ENCODE results near the gene MRPL51. TPM values are rescaled to one million over a fixed set of nuclear protein-coding genes. Genes with fewer than 3 reads are reported as not detected.
"Not testable (repeated sequence)": the region's sequence is repeated elsewhere in the genome, so short reads cannot be mapped to it uniquely, and the experiment has no call there.

Gene MRPL51
- polyA plus RNA-seq, 1 donor from 2014 or later = 117 TPM

DNA sequence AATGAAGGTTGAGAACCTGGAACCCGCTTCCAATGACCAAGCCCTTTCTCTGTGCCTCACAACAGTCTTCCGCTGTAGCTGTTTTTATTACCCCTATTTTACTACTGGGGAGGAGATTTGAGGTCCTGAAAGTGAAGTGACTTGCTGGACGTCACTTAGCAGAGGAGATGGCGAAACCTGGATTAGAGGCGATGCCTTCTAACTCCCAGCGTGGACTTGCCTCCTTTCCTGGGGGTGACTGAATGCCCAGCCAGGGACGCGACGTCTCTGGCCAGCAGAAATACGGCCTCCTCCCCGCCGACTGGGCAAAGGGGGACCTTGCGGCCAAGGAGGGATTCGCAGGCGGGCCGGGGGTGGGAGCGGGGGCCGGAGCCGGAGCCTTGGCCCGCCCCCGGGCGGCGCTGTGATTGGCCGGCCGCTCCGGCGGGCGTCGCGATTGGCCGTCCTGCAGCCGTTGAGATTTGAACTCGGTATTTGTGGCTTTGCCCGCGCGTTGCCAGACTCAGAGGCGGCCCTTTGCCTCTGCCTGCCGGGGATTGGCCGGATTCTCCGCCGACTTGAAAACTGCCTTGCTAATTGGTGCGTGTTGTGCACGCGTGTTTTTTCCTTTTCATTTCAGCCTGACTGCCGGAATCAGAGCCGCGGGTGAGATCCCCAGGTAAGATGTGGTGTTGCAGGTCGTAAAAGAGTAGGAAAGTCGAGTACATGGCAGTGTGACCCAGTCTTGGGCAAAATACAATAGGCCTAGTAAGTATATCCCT lies 615 bp upstream of the MRPL51 start, which contains the start of gene NCAPD2:
Gene NCAPD2, plus strand, starts transcription at position 606 of the 761 bp plus-strand sequence. CDS start 997 bp downstream, outside the sequence.
- TF ChIP-seq, protein P1, sequence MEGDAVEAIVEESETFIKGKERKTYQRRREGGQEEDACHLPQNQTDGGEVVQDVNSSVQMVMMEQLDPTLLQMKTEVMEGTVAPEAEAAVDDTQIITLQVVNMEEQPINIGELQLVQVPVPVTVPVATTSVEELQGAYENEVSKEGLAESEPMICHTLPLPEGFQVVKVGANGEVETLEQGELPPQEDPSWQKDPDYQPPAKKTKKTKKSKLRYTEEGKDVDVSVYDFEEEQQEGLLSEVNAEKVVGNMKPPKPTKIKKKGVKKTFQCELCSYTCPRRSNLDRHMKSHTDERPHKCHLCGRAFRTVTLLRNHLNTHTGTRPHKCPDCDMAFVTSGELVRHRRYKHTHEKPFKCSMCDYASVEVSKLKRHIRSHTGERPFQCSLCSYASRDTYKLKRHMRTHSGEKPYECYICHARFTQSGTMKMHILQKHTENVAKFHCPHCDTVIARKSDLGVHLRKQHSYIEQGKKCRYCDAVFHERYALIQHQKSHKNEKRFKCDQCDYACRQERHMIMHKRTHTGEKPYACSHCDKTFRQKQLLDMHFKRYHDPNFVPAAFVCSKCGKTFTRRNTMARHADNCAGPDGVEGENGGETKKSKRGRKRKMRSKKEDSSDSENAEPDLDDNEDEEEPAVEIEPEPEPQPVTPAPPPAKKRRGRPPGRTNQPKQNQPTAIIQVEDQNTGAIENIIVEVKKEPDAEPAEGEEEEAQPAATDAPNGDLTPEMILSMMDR (IDR thresholded peaks at IDR 0.05; ENCODE audit: poor library complexity, severe bottlenecking) = peak; percentile 40
- TF ChIP-seq EP300 (conservative IDR thresholded peaks at IDR 0.05; ENCODE audit: poor library complexity, severe bottlenecking) (peak; percentile 6), MXI1 (conservative IDR thresholded peaks at IDR 0.05; ENCODE audit: poor library complexity, severe bottlenecking) (peak; percentile 98), POLR2AphosphoS5 (IDR thresholded peaks at IDR 0.05) (no peak)
- peak within 1 kb of the TSS; percentile 89 for H3K4me2 ChIP-seq (ENCODE audit: low read length)
- no peaks in the 10 kb centered on the region for H3K27me3 ChIP-seq (ENCODE audit: insufficient read depth, low read depth, low read length)
- peak within 1 kb of the TSS; percentile 84 for H3K27ac ChIP-seq (ENCODE audit: low read length)
- peak within 1 kb of the TSS; percentile 43 for H2AFZ ChIP-seq (ENCODE audit: low read depth, low read length)
- H3K4me3 ChIP-seq (ENCODE audit: low read length) = peak within 1 kb of the TSS; percentile 93
- H4K20me1 ChIP-seq (ENCODE audit: insufficient read depth) = no peaks in the 10 kb centered on the region
- peaks cover 32% of the 10 kb centered on the region for H3K79me2 ChIP-seq (replicated peaks; ENCODE audit: insufficient read depth, low read length)
- no peaks in the 10 kb centered on the region for H3F3A ChIP-seq (ENCODE audit: insufficient read depth, low read length, poor library complexity, severe bottlenecking)
- no peaks in the 10 kb centered on the region for H3K9me2 ChIP-seq (ENCODE audit: insufficient read depth, low read length)
- peak within 1 kb of the TSS; percentile 69 for H3K9ac ChIP-seq (ENCODE audit: low read length)
- no peaks in the 10 kb centered on the region for H3K36me3 ChIP-seq (ENCODE audit: insufficient read depth, low read length)
- no peaks in the 10 kb centered on the region for H3K9me3 ChIP-seq (ENCODE audit: low read length)

DNA sequence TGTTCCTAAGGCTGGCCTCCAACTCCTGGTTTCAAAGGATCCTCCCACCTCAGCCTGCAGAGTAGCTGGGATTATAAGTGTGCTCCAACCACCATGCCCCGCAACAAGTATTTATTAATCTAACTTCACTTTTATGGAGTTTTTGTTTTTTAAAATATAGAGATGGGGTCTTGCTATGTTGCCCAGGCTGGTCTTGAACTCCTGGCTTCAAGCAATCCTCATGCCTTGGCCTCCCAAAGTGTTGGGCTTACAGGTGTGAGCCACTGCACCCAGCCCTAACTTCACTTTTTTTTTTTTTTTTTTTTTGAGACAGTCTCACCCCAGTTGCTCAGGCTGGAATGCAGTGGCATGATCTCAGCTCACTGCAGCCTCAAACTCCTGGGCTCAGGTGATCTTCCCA lies 2.4 kb downstream of the MRPL51 start:
- not testable (repeated sequence) for H4K20me1 ChIP-seq (ENCODE audit: insufficient read depth); H3K9ac ChIP-seq (ENCODE audit: low read length); H3K27ac ChIP-seq (ENCODE audit: low read length); H3F3A ChIP-seq (ENCODE audit: insufficient read depth, low read length, poor library complexity, severe bottlenecking); H3K27me3 ChIP-seq (ENCODE audit: insufficient read depth, low read depth, low read length); H3K9me3 ChIP-seq (ENCODE audit: low read length); H3K36me3 ChIP-seq (ENCODE audit: insufficient read depth, low read length); H3K4me3 ChIP-seq (ENCODE audit: low read length); H3K4me2 ChIP-seq (ENCODE audit: low read length); H2AFZ ChIP-seq (ENCODE audit: low read depth, low read length); H3K9me2 ChIP-seq (ENCODE audit: insufficient read depth, low read length)
- peaks cover 22% of the 10 kb centered on the region for H3K79me2 ChIP-seq (replicated peaks; ENCODE audit: insufficient read depth, low read length)

DNA sequence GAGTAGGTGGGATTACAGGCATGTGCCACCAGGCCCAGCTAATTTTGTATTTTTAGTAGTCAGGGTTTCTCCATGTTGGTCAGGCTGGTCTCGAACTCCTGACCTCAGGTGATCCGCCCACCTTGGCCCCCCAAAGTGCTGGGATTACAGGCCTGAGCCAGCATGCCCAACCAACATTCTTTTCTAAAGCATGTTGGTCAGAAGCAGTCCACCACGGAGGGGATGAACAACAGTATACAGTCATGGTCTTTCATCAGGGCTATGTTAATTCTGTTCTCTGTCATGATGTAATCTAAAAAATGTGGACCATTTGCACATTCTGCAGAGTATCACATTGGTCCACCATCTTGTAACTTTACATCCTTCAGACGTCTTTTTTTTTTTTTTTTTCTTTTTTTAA lies 3.6 kb downstream of the MRPL51 start:
- Histone ChIP-seq H3F3A (ENCODE audit: insufficient read depth, low read length, poor library complexity, severe bottlenecking) (no peaks in the 10 kb centered on the region), H3K36me3 (ENCODE audit: insufficient read depth, low read length) (no peaks in the 10 kb centered on the region), H3K27me3 (ENCODE audit: insufficient read depth, low read depth, low read length) (no peaks in the 10 kb centered on the region), H4K20me1 (ENCODE audit: insufficient read depth) (no peaks in the 10 kb centered on the region), H3K27ac (ENCODE audit: low read length) (no peak overlapping the region), H3K4me3 (ENCODE audit: low read length) (no peak overlapping the region), H3K79me2 (replicated peaks; ENCODE audit: insufficient read depth, low read length) (peaks cover 11% of the 10 kb centered on the region), H3K9ac (ENCODE audit: low read length) (no peak overlapping the region), H3K4me2 (ENCODE audit: low read length) (no peak overlapping the region), H2AFZ (ENCODE audit: low read depth, low read length) (no peak overlapping the region), H3K9me3 (ENCODE audit: low read length) (no peaks in the 10 kb centered on the region), H3K9me2 (ENCODE audit: insufficient read depth, low read length) (no peaks in the 10 kb centered on the region)
- TF ChIP-seq POLR2AphosphoS5 (IDR thresholded peaks at IDR 0.05) = no peak
- TF ChIP-seq EZH2 (IDR thresholded peaks at IDR 0.05; ENCODE audit: borderline replicate concordance, insufficient read depth, low read length, poor library complexity, severe bottlenecking) = no peak
- TF ChIP-seq RAD21 (conservative IDR thresholded peaks at IDR 0.05) = no peak
- no peak for TF ChIP-seq TAF1 (IDR thresholded peaks at IDR 0.05; ENCODE audit: low read depth)
- TF ChIP-seq, protein P1 (IDR thresholded peaks at IDR 0.05; ENCODE audit: poor library complexity, severe bottlenecking) = no peak
- no peak for TF ChIP-seq SMC3 (conservative IDR thresholded peaks at IDR 0.05; ENCODE audit: poor library complexity)
- no peak for TF ChIP-seq EP300 (conservative IDR thresholded peaks at IDR 0.05; ENCODE audit: poor library complexity, severe bottlenecking)
- TF ChIP-seq, protein P2, sequence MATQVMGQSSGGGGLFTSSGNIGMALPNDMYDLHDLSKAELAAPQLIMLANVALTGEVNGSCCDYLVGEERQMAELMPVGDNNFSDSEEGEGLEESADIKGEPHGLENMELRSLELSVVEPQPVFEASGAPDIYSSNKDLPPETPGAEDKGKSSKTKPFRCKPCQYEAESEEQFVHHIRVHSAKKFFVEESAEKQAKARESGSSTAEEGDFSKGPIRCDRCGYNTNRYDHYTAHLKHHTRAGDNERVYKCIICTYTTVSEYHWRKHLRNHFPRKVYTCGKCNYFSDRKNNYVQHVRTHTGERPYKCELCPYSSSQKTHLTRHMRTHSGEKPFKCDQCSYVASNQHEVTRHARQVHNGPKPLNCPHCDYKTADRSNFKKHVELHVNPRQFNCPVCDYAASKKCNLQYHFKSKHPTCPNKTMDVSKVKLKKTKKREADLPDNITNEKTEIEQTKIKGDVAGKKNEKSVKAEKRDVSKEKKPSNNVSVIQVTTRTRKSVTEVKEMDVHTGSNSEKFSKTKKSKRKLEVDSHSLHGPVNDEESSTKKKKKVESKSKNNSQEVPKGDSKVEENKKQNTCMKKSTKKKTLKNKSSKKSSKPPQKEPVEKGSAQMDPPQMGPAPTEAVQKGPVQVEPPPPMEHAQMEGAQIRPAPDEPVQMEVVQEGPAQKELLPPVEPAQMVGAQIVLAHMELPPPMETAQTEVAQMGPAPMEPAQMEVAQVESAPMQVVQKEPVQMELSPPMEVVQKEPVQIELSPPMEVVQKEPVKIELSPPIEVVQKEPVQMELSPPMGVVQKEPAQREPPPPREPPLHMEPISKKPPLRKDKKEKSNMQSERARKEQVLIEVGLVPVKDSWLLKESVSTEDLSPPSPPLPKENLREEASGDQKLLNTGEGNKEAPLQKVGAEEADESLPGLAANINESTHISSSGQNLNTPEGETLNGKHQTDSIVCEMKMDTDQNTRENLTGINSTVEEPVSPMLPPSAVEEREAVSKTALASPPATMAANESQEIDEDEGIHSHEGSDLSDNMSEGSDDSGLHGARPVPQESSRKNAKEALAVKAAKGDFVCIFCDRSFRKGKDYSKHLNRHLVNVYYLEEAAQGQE (IDR thresholded peaks at IDR 0.05; ENCODE audit: borderline replicate concordance) = no peak
- TF ChIP-seq MXI1 (conservative IDR thresholded peaks at IDR 0.05; ENCODE audit: poor library complexity, severe bottlenecking) = no peak

All from neural cell (in vitro differentiated cells).